Fibroblast of pulmonary artery (primary cell): ENCODE results near the gene SIGLEC11.
"Not testable (repeated sequence)": the region's sequence is repeated elsewhere in the genome, so short reads cannot be mapped to it uniquely, and the experiment has no call there.

Source experiments
- DNase-seq: peaks from one replicate; pipeline ENCODE4 v3.0.0-alpha.2; 2010; ENCODE audit warnings: low read depth
- H3K4me3 ChIP-seq: replicated peaks from 2 replicates; pipeline ENCODE4 v1.5.1; 2011; ENCODE audit warnings: low read depth, mild to moderate bottlenecking, control low read depth, low read length, moderate library complexity
- TF ChIP-seq, protein P1 (sequence below): IDR thresholded peaks from 2 replicates; pipeline ENCODE4 v1.5.1; 2011; ENCODE audit warnings: mild to moderate bottlenecking, control low read depth, low read length, inconsistent platforms; ENCODE audit errors: missing control alignments

The SIGLEC11 gene

DNA sequence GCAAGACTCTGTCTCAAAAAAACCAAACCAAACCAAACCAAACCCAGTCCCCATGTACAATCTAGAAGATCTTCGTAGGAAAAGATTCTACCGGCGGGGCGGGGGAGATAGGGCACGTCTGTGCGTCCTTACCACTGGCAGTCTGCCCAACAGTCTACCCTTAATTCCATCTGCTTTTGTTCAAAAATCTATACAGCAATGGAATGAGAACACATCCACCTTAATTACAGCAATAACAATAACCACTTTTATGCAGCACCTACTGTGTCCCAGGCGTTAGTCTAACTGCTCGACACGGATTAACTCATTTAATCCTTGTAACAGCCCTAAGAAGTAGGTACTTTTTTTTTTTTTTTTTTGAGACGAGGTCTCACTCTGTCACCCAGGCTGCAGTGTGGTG lies 34.5 kb downstream of the SIGLEC11 start:
- DNase-seq: no peak
- TF ChIP-seq, protein P1, sequence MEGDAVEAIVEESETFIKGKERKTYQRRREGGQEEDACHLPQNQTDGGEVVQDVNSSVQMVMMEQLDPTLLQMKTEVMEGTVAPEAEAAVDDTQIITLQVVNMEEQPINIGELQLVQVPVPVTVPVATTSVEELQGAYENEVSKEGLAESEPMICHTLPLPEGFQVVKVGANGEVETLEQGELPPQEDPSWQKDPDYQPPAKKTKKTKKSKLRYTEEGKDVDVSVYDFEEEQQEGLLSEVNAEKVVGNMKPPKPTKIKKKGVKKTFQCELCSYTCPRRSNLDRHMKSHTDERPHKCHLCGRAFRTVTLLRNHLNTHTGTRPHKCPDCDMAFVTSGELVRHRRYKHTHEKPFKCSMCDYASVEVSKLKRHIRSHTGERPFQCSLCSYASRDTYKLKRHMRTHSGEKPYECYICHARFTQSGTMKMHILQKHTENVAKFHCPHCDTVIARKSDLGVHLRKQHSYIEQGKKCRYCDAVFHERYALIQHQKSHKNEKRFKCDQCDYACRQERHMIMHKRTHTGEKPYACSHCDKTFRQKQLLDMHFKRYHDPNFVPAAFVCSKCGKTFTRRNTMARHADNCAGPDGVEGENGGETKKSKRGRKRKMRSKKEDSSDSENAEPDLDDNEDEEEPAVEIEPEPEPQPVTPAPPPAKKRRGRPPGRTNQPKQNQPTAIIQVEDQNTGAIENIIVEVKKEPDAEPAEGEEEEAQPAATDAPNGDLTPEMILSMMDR: no peak
- no peak overlapping the region for H3K4me3 ChIP-seq

DNA sequence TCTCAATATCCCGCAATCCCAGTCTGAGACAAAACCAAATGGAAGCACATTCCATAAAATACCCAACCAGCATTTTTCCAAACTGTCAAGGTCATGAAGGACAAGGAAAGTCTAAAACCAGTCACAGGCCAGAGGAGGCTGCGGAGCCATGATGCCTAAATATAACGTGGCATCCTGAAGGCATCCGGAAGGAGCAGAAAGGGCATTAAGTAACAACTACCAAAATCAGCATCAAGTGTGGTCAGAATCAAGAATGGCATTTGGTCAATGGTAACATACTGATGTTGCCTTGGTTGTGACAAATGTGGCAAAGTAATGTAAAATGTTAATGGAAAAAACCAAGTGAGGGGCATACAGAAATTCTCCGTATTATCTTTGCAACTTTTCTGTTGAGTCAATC lies 35.5 kb downstream of the SIGLEC11 start:
- DNase-seq: no peak
- TF ChIP-seq, protein P1: no peak
- no peak overlapping the region for H3K4me3 ChIP-seq

- H3K4me3 ChIP-seq, DNase-seq: not testable (repeated sequence)
Measured at GRCh38 chr19:49924881-49925210, 36.1 kb downstream of the SIGLEC11 start.

DNA sequence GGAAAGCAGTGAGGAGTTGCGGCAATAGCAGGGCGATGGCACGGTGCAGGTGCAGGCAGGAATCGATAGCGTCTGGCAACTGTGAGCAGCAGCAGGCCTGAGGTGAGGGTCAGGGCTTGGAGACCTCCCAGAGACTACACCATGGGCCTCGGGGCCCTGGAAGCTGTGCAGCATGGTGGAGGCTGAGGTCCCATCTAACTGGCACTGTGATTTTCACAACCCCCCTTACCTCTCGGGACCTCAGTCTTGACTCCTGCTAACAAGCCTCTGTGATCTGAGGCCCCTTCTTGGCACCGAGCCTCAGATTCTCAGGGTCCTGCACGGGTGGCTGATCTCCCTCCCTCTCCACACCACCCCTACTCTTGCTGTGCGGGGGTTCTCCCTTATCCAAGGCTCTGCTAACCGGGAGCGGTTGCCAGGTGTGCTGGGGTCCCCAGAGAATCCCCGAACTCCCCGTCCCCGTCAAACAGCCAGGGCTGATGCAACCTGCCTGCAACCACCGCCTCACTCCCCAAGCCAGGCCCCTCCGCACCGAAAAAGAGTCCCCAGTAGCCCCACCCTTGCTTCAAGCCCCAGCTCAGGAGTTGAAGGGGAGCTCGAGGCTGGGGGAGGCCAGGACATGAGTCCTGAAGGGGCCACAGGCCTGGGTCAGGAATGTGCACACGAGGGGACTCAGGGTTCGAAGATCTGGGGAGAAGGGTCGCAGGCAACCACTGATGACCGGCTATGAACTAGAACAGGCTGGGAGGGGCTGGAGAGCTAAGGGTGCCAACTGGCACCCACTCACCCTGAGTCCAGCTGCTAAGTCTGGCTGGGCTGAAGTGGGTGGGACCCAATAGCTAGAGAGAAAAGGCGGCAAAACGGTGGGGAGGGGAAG lies 36.7 kb downstream of the SIGLEC11 start:
- TF ChIP-seq, protein P1: no peak
- H3K4me3 ChIP-seq: no peak overlapping the region
- DNase-seq: no peak

- TF ChIP-seq, protein P1: no peak
- no peak overlapping the region for H3K4me3 ChIP-seq
- no peak for DNase-seq
Measured at GRCh38 chr19:49923055-49924003, 37.6 kb downstream of the SIGLEC11 start.

DNA sequence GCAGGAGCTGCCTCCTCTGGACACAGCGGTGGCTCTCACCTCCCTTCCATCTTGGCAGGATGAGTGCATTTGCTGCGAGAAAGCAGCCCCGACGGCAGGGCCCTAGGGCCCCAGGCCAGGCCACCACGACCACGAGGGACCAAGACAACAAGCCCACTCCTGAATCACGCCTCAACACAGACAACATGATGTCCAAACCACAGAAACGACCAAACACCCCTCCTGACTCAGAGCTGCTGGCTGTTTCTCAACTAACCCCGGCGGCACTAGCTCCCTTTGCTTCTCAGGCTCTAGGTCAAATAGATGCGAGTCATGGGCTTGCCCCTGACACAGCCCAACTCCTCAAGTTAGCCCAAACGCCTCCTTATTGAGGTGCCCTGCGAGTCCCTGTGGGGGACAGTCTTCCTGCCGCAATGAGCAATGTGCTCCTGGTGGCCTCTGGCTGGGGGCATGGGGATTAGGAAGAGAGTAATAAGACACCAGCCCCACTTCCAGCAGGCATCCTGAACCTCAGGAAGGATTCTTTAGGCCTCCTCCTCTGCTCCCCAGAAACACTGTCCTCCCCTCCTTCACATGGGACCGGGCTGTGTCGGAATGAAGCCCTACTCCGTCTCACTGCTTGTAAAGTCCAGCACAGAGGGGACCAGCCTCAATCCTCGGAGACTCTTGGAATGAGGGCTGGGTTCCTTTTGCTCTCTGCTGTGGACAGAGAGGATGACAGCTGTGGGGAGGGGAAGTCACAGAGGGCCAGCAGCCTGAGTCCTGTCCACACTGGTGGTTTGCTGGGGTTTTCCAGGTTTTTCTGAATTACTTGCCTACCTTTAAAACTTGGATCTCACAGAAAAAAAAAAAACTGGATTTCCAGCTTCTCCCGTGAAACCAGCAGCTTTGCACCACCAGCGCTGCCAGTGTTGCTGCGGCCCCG lies 38.8 kb downstream of the SIGLEC11 start:
- TF ChIP-seq, protein P1: no peak
- DNase-seq: peak; percentile 47
- no peak overlapping the region for H3K4me3 ChIP-seq
